RWPE2 (cell line): ENCODE measurements around the gene SMURF1.

Experiments
- ATAC-seq: fragments of 200-7000 bp; cut with Tn5 transposase; 3 replicates; pipeline ENCODE4 v1.9.1; 2021; ENCODE audit warnings: low read depth
- DNase-seq: peaks from one replicate; pipeline ENCODE4 v3.0.0-alpha.2; 2020; ENCODE audit warnings: low spot score
- H3K27ac ChIP-seq: fragments of 450-650 bp; 2 replicates; pipeline ENCODE4 v1.5.1; 2017; ENCODE audit warnings: mild to moderate bottlenecking; ENCODE audit not compliant: poor library complexity, severe bottlenecking
- H3K27me3 ChIP-seq: fragments of 250-450 bp; sonication (Bioruptor Pico); 2 replicates; pipeline ENCODE4 v1.5.1; 2021; ENCODE audit warnings: mild to moderate bottlenecking, moderate library complexity; ENCODE audit not compliant: insufficient read depth, poor library complexity, severe bottlenecking
- H3K36me3 ChIP-seq: fragments of 250-450 bp; sonication (Bioruptor Pico); 2 replicates; pipeline ENCODE4 v1.5.1; 2020; ENCODE audit warnings: low read depth, mild to moderate bottlenecking, moderate library complexity
- H3K4me1 ChIP-seq: fragments of 250-450 bp; sonication (Bioruptor Pico); 2 replicates; pipeline ENCODE4 v1.5.1; 2021; ENCODE audit warnings: mild to moderate bottlenecking, moderate library complexity; ENCODE audit not compliant: insufficient read depth, poor library complexity, severe bottlenecking
- H3K4me3 ChIP-seq: fragments of 250-450 bp; sonication (Bioruptor Pico); 2 replicates; pipeline ENCODE4 v1.5.1; 2021; ENCODE audit warnings: mild to moderate bottlenecking, moderate library complexity; ENCODE audit not compliant: severe bottlenecking
- H3K9me3 ChIP-seq: fragments of 250-450 bp; sonication (Bioruptor Pico); 2 replicates; pipeline ENCODE4 v1.5.1; 2021; ENCODE audit warnings: mild to moderate bottlenecking, moderate library complexity; ENCODE audit not compliant: severe bottlenecking
- TF ChIP-seq, protein P1 (sequence below): fragments of 450-650 bp; IDR thresholded peaks from one replicate; pipeline ENCODE4 v1.5.1; 2017; ENCODE audit warnings: mild to moderate bottlenecking, moderate library complexity; ENCODE audit not compliant: poor library complexity, severe bottlenecking

Gene SMURF1

DNA sequence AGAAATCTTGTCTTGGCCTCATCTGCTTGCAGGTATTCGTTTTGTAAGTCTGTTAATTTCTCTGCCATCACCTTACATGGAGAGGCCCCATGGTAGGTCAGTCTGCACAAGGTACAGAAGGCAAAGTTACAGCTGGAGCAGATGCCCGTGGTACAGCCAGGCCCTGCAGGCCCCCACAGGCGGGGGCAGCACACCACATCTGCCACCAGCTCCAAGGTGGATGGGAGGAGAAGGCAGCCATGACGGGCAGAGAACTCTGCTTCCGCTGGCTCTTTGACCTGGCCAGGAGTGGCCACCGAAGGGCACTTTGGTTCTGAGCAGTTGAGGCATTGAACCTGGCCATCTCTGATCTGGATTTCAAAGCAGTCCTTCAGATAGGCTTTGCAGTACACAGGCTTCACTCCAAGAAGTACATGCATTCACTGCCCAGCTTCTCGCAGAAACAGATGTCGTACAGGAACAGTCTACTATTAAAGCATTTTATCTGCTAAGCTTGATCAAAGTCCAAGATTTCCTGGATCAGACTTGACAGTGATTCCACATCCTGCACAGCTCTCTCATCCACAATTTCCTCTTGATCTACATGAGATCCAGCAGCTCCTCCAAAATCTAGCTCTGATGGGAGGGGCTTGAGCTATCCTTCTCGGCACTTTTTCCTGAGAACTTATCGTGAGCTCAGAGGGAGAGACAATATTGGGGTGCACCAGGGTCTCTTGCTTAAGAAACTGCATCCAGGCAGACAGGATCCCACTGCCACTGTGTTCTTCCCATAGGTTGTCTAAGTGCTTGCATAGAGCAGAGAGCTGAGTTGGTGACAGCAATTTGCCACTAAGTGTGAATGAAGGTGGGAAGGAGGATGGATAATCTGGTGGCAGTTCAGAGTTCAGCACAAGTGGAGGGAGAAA is 144.8 kb downstream of the SMURF1 start:
- no peak for ATAC-seq

DNA sequence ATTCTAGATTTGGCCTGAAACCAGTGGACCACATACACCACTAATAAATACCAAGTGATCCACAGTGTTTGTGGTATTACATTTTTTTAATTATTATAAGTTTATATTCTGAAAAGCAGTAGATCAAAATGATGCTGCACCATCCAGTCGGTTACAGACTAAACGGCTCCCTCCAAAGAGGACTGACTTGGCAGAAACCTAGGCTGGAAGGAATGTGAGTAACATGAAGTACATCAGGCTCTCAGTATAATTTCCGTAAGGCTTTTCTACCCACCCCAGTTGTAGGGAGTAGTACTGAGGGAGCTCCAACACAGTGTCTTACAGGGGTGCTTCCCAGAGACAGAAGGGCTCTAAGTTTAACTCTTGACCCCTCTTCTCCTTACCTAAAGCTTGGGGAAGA is 146.1 kb downstream of the SMURF1 start:
- H3K27me3 ChIP-seq, result no peaks in the 10 kb centered on the region
- TF ChIP-seq, protein P1, sequence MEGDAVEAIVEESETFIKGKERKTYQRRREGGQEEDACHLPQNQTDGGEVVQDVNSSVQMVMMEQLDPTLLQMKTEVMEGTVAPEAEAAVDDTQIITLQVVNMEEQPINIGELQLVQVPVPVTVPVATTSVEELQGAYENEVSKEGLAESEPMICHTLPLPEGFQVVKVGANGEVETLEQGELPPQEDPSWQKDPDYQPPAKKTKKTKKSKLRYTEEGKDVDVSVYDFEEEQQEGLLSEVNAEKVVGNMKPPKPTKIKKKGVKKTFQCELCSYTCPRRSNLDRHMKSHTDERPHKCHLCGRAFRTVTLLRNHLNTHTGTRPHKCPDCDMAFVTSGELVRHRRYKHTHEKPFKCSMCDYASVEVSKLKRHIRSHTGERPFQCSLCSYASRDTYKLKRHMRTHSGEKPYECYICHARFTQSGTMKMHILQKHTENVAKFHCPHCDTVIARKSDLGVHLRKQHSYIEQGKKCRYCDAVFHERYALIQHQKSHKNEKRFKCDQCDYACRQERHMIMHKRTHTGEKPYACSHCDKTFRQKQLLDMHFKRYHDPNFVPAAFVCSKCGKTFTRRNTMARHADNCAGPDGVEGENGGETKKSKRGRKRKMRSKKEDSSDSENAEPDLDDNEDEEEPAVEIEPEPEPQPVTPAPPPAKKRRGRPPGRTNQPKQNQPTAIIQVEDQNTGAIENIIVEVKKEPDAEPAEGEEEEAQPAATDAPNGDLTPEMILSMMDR, result no peak
- H3K9me3 ChIP-seq, result no peaks in the 10 kb centered on the region
- ATAC-seq (no peak), DNase-seq (no peak)
- H3K27ac ChIP-seq, result no peak overlapping the region
- H3K36me3 ChIP-seq, result peaks cover 66% of the 10 kb centered on the region
- H3K4me1 ChIP-seq, result no peaks in the 10 kb centered on the region
- H3K4me3 ChIP-seq, result no peak overlapping the region

More for the DNA sequence above, 144.8 kb downstream of the SMURF1 start:
- DNase-seq, result no peak
- Histone ChIP-seq H3K27me3 (no peaks in the 10 kb centered on the region), H3K4me3 (no peak overlapping the region), H3K9me3 (no peaks in the 10 kb centered on the region), H3K4me1 (no peaks in the 10 kb centered on the region), H3K27ac (no peak overlapping the region), H3K36me3 (peaks cover 59% of the 10 kb centered on the region)
- TF ChIP-seq, protein P1, result no peak

DNA sequence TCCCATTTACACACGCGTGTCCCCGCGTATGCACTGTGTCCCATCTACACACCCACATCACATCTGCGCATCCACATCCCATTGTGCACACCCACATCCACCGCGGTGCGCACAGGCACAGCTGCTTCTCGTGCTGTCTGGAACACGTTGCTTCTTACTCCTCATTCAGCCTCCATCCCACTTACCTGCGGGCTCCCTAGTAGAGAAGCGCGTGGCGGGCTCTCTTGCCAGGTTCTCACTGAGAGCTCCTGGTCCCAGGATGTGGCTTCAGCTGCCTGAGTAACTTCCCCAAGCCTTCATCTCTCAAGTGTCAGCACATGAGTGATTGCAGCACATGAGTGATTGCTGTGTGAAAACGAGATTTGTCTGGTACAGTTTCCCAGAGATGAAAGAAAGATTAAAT is 147.8 kb downstream of the SMURF1 start:
- Histone ChIP-seq H3K27ac (no peak overlapping the region), H3K4me1 (no peaks in the 10 kb centered on the region), H3K9me3 (no peaks in the 10 kb centered on the region), H3K4me3 (no peak overlapping the region), H3K36me3 (peaks cover 77% of the 10 kb centered on the region), H3K27me3 (no peaks in the 10 kb centered on the region)
- DNase-seq (no peak), ATAC-seq (no peak)
- TF ChIP-seq, protein P1, result no peak

DNA sequence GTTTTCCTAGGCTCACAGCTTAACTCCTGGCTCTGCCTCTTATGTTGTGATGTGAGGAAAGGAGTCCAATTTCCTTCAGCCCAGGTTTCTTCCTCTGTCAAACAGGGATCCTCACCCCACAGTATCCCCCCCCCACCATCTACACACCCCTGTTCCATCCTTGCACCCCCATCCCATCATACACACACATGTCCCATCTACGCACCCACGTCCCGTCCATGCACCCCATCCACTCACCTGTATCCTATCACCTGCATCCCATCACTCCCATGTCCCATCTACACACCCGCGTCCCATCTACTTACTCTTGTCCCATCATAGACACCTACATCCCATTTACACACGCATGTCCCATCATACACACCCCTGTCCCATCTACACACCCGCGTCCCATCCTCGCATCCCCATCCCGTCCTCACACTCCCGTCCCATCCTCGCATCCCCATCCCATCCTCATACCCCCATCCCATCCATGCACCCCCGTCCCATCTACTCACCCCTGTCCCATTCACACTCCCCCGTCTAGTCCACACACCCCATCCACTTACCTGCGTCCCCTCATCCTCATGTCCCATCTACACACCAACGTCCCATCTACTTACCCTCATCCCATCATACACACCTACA is 148.3 kb downstream of the SMURF1 start:
- ATAC-seq, result no peak; the same call in 2 of the 3 replicates
- H3K36me3 ChIP-seq, result peaks cover 77% of the 10 kb centered on the region

More for the DNA sequence above, 148.3 kb downstream of the SMURF1 start:
- Histone ChIP-seq H3K4me1 (no peaks in the 10 kb centered on the region), H3K9me3 (no peaks in the 10 kb centered on the region), H3K4me3 (no peak overlapping the region), H3K27ac (no peak overlapping the region), H3K27me3 (no peaks in the 10 kb centered on the region)
- TF ChIP-seq, protein P1, result no peak
- no peak for DNase-seq
